Mesenchymal stem cell (in vitro differentiated cells and primary cell): ENCODE data around the gene RBFOX2.

Experiments used
- DNase-seq: peaks from one replicate; pipeline ENCODE4 v3.0.0-alpha.2; 2013
- H2AFZ ChIP-seq: one replicate; pipeline ENCODE4 v1.6.1; 2013; ENCODE audit warnings: low read depth, mild to moderate bottlenecking, control low read depth, inconsistent platforms, low read length, moderate library complexity
- H2AK5ac ChIP-seq: 2 replicates; pipeline ENCODE4 v1.6.1; 2013; ENCODE audit warnings: low read length, moderate library complexity, mild to moderate bottlenecking, inconsistent platforms; ENCODE audit not compliant: severe bottlenecking
- H2BK120ac ChIP-seq: one replicate; pipeline ENCODE4 v1.6.1; 2013; ENCODE audit warnings: low read depth, mild to moderate bottlenecking, inconsistent platforms, low read length, moderate library complexity
- H2BK12ac ChIP-seq, 2 experiments: one replicate each; pipeline ENCODE4 v1.6.1; 2013; ENCODE audit warnings: inconsistent platforms in 2 of 2, low read length in 2 of 2, mild to moderate bottlenecking in 2 of 2, moderate library complexity in 2 of 2, control low read depth in 1 of 2
- H2BK15ac ChIP-seq: one replicate; pipeline ENCODE4 v1.6.1; 2013; ENCODE audit warnings: mild to moderate bottlenecking, low read depth, inconsistent platforms; ENCODE audit not compliant: poor library complexity, severe bottlenecking
- H2BK5ac ChIP-seq: 2 replicates; pipeline ENCODE4 v1.6.1; 2013; ENCODE audit warnings: low read depth, mild to moderate bottlenecking, low read length, control low read depth, inconsistent platforms; ENCODE audit not compliant: poor library complexity, severe bottlenecking
- H3K14ac ChIP-seq, 2 experiments: one replicate each; pipeline ENCODE4 v1.6.1; 2013; ENCODE audit warnings: inconsistent platforms in 2 of 2, low read length in 2 of 2, control low read depth in 1 of 2, mild to moderate bottlenecking in 1 of 2, moderate library complexity in 1 of 2
- H3K18ac ChIP-seq, 2 experiments: one replicate each; pipeline ENCODE4 v1.6.1; 2013; ENCODE audit warnings: inconsistent platforms in 2 of 2, low read length in 2 of 2, control low read depth in 1 of 2, low read depth in 1 of 2, mild to moderate bottlenecking in 1 of 2
- H3K23ac ChIP-seq, 2 experiments: one replicate each; pipeline ENCODE4 v1.6.1; 2013; ENCODE audit warnings: inconsistent platforms in 2 of 2, low read length in 2 of 2, mild to moderate bottlenecking in 2 of 2, moderate library complexity in 2 of 2, control low read depth in 1 of 2
- H3K27ac ChIP-seq: 2 replicates; pipeline ENCODE4 v1.5.1; 2013; ENCODE audit warnings: mild to moderate bottlenecking, moderate library complexity, low read length, control low read depth, inconsistent platforms; ENCODE audit not compliant: poor library complexity, severe bottlenecking
- H3K27me3 ChIP-seq, 2 experiments: 2 replicates each; pipeline versions ENCODE4 v1.6.1 to v1.7.0; 2013; ENCODE audit warnings: low read length in 2 of 2, mild to moderate bottlenecking in 2 of 2, moderate library complexity in 2 of 2, control low read depth in 1 of 2, inconsistent platforms in 1 of 2; ENCODE audit not compliant: control insufficient read depth in 1 of 2, insufficient read depth in 1 of 2
- H3K36me3 ChIP-seq, 2 experiments: 2 replicates each; pipeline versions ENCODE4 v1.6.1 to v1.7.0; 2013; ENCODE audit warnings: low read length in 2 of 2, control low read depth in 1 of 2, inconsistent platforms in 1 of 2, low read depth in 1 of 2, mild to moderate bottlenecking in 1 of 2; ENCODE audit not compliant: insufficient read depth in 2 of 2, control insufficient read depth in 1 of 2
- H3K4ac ChIP-seq, 2 experiments: one replicate each; pipeline ENCODE4 v1.6.1; 2013; ENCODE audit warnings: inconsistent platforms in 2 of 2, low read length in 2 of 2, mild to moderate bottlenecking in 2 of 2, moderate library complexity in 2 of 2, control low read depth in 1 of 2, low read depth in 1 of 2
- H3K4me1 ChIP-seq: 2 replicates; pipeline ENCODE4 v1.6.1; 2013; ENCODE audit warnings: low read depth, low read length, control low read depth; ENCODE audit not compliant: control insufficient read depth, insufficient read depth
- H3K4me2 ChIP-seq: 2 replicates; pipeline ENCODE4 v1.6.1; 2013; ENCODE audit warnings: low read length, mild to moderate bottlenecking, inconsistent platforms; ENCODE audit not compliant: poor library complexity, severe bottlenecking
- H3K4me3 ChIP-seq, 2 experiments: 2 replicates each; pipeline versions ENCODE4 v1.5.1 to v1.7.0; 2013; ENCODE audit warnings: low read length in 2 of 2, mild to moderate bottlenecking in 2 of 2, control low read depth in 1 of 2, low read depth in 1 of 2; ENCODE audit not compliant: insufficient read depth in 1 of 2
- H3K79me1 ChIP-seq: replicated peaks from 2 replicates; pipeline ENCODE4 v1.6.1; 2013; ENCODE audit warnings: mild to moderate bottlenecking, control low read depth, low read length, inconsistent platforms; ENCODE audit not compliant: poor library complexity, severe bottlenecking
- H3K9ac ChIP-seq: 2 replicates; pipeline ENCODE4 v1.7.0; 2013; ENCODE audit warnings: mild to moderate bottlenecking, low read length, moderate library complexity
- H3K9me3 ChIP-seq: 2 replicates; pipeline ENCODE4 v1.7.0; 2013; ENCODE audit warnings: mild to moderate bottlenecking, low read length; ENCODE audit not compliant: control insufficient read depth
- H4K8ac ChIP-seq: one replicate; pipeline ENCODE4 v1.6.1; 2013; ENCODE audit warnings: inconsistent platforms, mild to moderate bottlenecking, low read length, moderate library complexity
- H4K91ac ChIP-seq: one replicate; pipeline ENCODE4 v1.6.1; 2013; ENCODE audit warnings: mild to moderate bottlenecking, low read length, inconsistent platforms
- WGBS: methylation state at CpG from one replicate; pipeline ENCODE4 v1.1.7; 2013; ENCODE audit warnings: mixed read lengths; 5-methylcytosine and 5-hydroxymethylcytosine counted together

Gene RBFOX2

DNA sequence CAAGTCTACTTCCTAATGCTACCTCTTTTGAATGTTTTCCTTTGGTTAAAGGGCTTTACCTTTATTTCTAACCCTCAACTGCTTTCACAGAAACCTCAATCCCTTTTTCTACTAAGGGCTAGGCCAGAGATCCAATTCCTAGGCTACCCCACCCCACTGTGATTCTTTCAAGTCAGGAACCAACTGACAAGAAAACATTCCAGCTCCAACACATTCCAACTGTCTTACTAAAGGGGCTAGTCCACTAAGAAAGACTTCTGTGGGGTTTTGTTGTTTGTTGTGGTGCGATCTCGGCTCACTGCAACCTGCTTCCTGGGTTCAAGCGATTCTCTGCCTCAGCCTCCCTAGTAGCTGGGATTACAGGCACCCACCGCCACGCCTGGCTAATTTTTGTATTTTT, 159.7 kb downstream of the RBFOX2 start:
- no peak overlapping the region for H2BK5ac ChIP-seq
- H2AFZ ChIP-seq = no peak overlapping the region
- H4K8ac ChIP-seq = no peak overlapping the region
- H3K4me1 ChIP-seq = peaks cover 3% of the 10 kb centered on the region
- 77% methylated on average over 3 of the region's 5 CpGs for WGBS
- H3K9me3 ChIP-seq = no peaks in the 10 kb centered on the region
- H3K18ac ChIP-seq = no peak overlapping the region
- peaks cover 31% of the 10 kb centered on the region for H3K79me1 ChIP-seq
- H3K36me3 ChIP-seq = peaks cover 2 to 4% of the 10 kb centered on the region in 2 experiments
- H3K4ac ChIP-seq = no peak overlapping the region
- H3K27ac ChIP-seq = no peak overlapping the region
- DNase-seq = no peak
- no peaks in the 10 kb centered on the region for H3K27me3 ChIP-seq
- H2AK5ac ChIP-seq = no peak overlapping the region
- H3K23ac ChIP-seq = no peak overlapping the region
- H4K91ac ChIP-seq = no peak overlapping the region
- H2BK15ac ChIP-seq = no peak overlapping the region
- H3K4me3 ChIP-seq = no peak overlapping the region
- H3K14ac ChIP-seq = no peak overlapping the region
- no peak overlapping the region for H2BK120ac ChIP-seq
- no peak overlapping the region for H3K4me2 ChIP-seq
- no peak overlapping the region for H3K9ac ChIP-seq
- H2BK12ac ChIP-seq = no peak overlapping the region

DNA sequence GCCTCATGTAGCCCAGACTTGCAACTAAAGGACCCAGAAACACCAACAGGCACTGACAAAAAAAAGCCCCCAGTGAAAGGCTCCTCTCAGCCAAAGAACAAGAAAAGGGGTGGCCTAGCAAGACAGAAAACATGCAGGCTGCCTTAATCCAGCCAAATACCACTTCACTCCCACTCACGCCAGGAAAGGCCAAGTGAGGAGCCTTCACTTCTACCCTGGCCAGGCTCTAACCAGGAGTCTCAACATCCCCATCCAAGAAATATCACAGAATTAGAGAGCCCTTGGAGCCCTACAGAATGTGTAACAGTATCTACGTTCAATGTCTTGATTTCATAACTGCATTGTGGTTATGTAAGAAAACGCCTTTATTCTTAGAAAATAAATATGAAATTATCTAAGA, 162.0 kb downstream of the RBFOX2 start:
- Histone ChIP-seq H3K14ac (no peak overlapping the region), H3K9ac (no peak overlapping the region), H3K27ac (no peak overlapping the region), H2BK12ac (no peak overlapping the region), H2AK5ac (no peak overlapping the region), H3K4ac (no peak overlapping the region), H3K36me3 (no peaks in the 10 kb centered on the region), H3K79me1 (peaks cover 21% of the 10 kb centered on the region), H3K4me2 (no peak overlapping the region), H3K9me3 (no peaks in the 10 kb centered on the region), H4K91ac (no peak overlapping the region), H3K4me3 (no peak overlapping the region), H3K23ac (no peak overlapping the region), H3K18ac (no peak overlapping the region), H2BK15ac (no peak overlapping the region), H2AFZ (no peak overlapping the region), H3K27me3 (no peaks in the 10 kb centered on the region), H4K8ac (peak overlapping the region; percentile 52), H3K4me1 (peaks cover 5% of the 10 kb centered on the region), H2BK5ac (no peak overlapping the region), H2BK120ac (no peak overlapping the region)
- DNase-seq = no peak
- 83% methylated on average over 1 of the region's 3 CpGs for WGBS

GRCh38 chr22:35864545-35865165, 164.0 kb downstream of the RBFOX2 start:
- H3K79me1 ChIP-seq = peaks cover 23% of the 10 kb centered on the region
- H2BK120ac ChIP-seq = no peak overlapping the region
- no peak overlapping the region for H4K91ac ChIP-seq
- no peak overlapping the region for H2AK5ac ChIP-seq
- no peak overlapping the region for H2BK5ac ChIP-seq
- no peak overlapping the region for H4K8ac ChIP-seq
- peaks cover 7% of the 10 kb centered on the region for H3K4me1 ChIP-seq
- H3K4me2 ChIP-seq = no peak overlapping the region
- no peak overlapping the region for H3K9ac ChIP-seq
- no peak overlapping the region for H3K14ac ChIP-seq
- H3K27me3 ChIP-seq = no peaks in the 10 kb centered on the region
- H3K18ac ChIP-seq = no peak overlapping the region
- no peak overlapping the region for H2BK15ac ChIP-seq
- H2BK12ac ChIP-seq = no peak overlapping the region
- H3K9me3 ChIP-seq = no peaks in the 10 kb centered on the region
- no peaks in the 10 kb centered on the region for H3K36me3 ChIP-seq
- no peak overlapping the region for H3K4me3 ChIP-seq
- H3K4ac ChIP-seq = no peak overlapping the region
- no peak overlapping the region for H2AFZ ChIP-seq
- no peak overlapping the region for H3K23ac ChIP-seq
- no peak overlapping the region for H3K27ac ChIP-seq
- no peak for DNase-seq

DNA sequence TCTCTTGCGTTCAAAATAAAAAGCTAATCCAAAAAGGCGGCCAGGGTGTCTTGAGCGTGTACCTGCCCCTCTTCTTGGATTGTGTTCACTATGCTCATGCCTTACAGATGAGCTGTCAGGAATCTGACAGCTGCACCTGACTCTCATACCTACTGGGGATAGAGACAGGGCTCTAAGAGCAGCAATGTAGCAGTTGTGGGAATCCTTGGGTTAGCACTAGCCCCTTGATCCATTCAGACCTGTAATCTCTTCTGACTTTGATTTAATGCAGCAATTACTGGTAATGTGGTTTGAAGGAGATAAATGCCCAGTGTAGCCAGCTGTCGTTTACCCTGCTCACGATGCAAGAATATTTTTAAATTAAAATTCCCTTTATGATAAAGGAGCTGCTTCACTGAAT, 165.2 kb downstream of the RBFOX2 start:
- WGBS = 99% methylated on average over 5 of the region's 5 CpGs
- Histone ChIP-seq H2BK15ac (no peak overlapping the region), H3K14ac (no peak overlapping the region)

More for the DNA sequence above, 165.2 kb downstream of the RBFOX2 start:
- no peak overlapping the region for H2BK5ac ChIP-seq
- H3K27ac ChIP-seq = no peak overlapping the region
- no peak overlapping the region for H4K8ac ChIP-seq
- no peak overlapping the region for H2BK120ac ChIP-seq
- H4K91ac ChIP-seq = no peak overlapping the region
- no peak overlapping the region for H2AK5ac ChIP-seq
- no peaks in the 10 kb centered on the region for H3K36me3 ChIP-seq
- peaks cover 4% of the 10 kb centered on the region for H3K4me1 ChIP-seq
- no peak overlapping the region for H2BK12ac ChIP-seq
- H3K23ac ChIP-seq = no peak overlapping the region
- H3K4me3 ChIP-seq = no peak overlapping the region
- H3K4me2 ChIP-seq = no peak overlapping the region
- peaks cover 24% of the 10 kb centered on the region for H3K79me1 ChIP-seq
- no peak overlapping the region for H3K18ac ChIP-seq
- no peaks in the 10 kb centered on the region for H3K27me3 ChIP-seq
- H2AFZ ChIP-seq = no peak overlapping the region
- H3K9ac ChIP-seq = no peak overlapping the region
- DNase-seq = no peak
- no peak overlapping the region for H3K4ac ChIP-seq
- no peaks in the 10 kb centered on the region for H3K9me3 ChIP-seq
